A549 (cell line): Measurements from ENCODE around the gene WFS1. TPM values are rescaled to one million over a fixed set of nuclear protein-coding genes. Genes with fewer than 3 reads are reported as not detected.

ENCODE experiments used
- ATAC-seq, 2 experiments: fragments of 200-7000 bp in 1 of 2; fragments of >200 bp in 1 of 2; cut with Nextera tagmentation in 1 of 2; cut with Tn5 transposase in 1 of 2; 3 replicates each; pipeline versions ENCODE4 v1.8.0 to v1.9.1; 2018 to 2020; ENCODE audit warnings: mild to moderate bottlenecking in 1 of 2, moderate library complexity in 1 of 2
- CTCF ChIA-PET: fragments of 300-600 bp; sonication (Branson Sonifier 250); formaldehyde crosslinking; extraction: SDS; loops from one replicate; lab custom pipeline; 2021; ENCODE audit warnings: antibody characterized with exemption, inconsistent platforms; lab: Yijun Ruan, JAX
- POLR2A ChIA-PET: fragments of 350-600 bp; formaldehyde crosslinking; extraction: SDS; loops from one replicate; lab custom pipeline; 2021; ENCODE audit warnings: antibody characterized with exemption, inconsistent platforms; lab: Yijun Ruan, JAX
- DNase-seq, 2 experiments: peaks; one replicate each; pipeline versions ENCODE4 v3.0.0 to v3.0.0-alpha.2; 2011 to 2016; ENCODE audit warnings: low read depth in 1 of 2, low spot score in 1 of 2
- FAIRE-seq: peaks from 2 replicates; lab custom pipeline; 2011; peaks lifted over from hg19 to GRCh38; lab: Jason Lieb, UNC
- H3K27ac ChIP-seq, 2 experiments: fragments of >200 bp; sonication (Bioruptor Twin); formaldehyde crosslinking; 3 replicates each; pipeline ENCODE4 v1.5.1; 2016 to 2017
- H3K4me1 ChIP-seq: fragments of >200 bp; sonication (Bioruptor Twin); formaldehyde crosslinking; 3 replicates; pipeline ENCODE4 v1.6.1; 2016
- H3K4me2 ChIP-seq: fragments of >200 bp; sonication (Bioruptor Twin); formaldehyde crosslinking; 3 replicates; pipeline ENCODE4 v1.6.1; 2016
- H3K4me3 ChIP-seq: fragments of >200 bp; sonication (Bioruptor Twin); formaldehyde crosslinking; 3 replicates; pipeline ENCODE4 v1.5.1; 2016
- H3K9me3 ChIP-seq: fragments of >200 bp; sonication (Bioruptor Twin); formaldehyde crosslinking; 3 replicates; pipeline ENCODE4 v1.6.1; 2016
- BHLHE40 ChIP-seq: IDR thresholded peaks from 2 replicates; pipeline ENCODE4 v1.6.1; 2012; ENCODE audit warnings: low read depth, low read length, inconsistent platforms
- CBX8 ChIP-seq: fragments of 200-600 bp; sonication (generic); IDR thresholded peaks from 2 replicates; pipeline ENCODE4 v1.6.1; 2016
- CHD2 ChIP-seq: fragments of 150-350 bp; IDR thresholded peaks from 2 replicates; pipeline ENCODE4 v1.6.1; 2014; ENCODE audit warnings: low read length; ENCODE audit not compliant: partially characterized antibody
- CHD4 ChIP-seq: fragments of 200-600 bp; sonication (generic); IDR thresholded peaks from 2 replicates; pipeline ENCODE4 v1.6.1; 2016; ENCODE audit warnings: antibody characterized with exemption, mild to moderate bottlenecking, borderline replicate concordance
- CTCF ChIP-seq: fragments of >200 bp; sonication (Bioruptor Twin); formaldehyde crosslinking; IDR thresholded peaks from 3 replicates; pipeline ENCODE4 v1.5.1; 2016
- FOSB ChIP-seq: fragments of 250-450 bp; sonication (Bioruptor Pico); IDR thresholded peaks from 2 replicates; pipeline ENCODE4 v1.5.0; 2020; ENCODE audit warnings: mild to moderate bottlenecking, moderate library complexity
- FOXS1 ChIP-seq: fragments of 250-450 bp; sonication (Bioruptor Pico); IDR thresholded peaks from 2 replicates; pipeline ENCODE4 v1.5.0; 2020; ENCODE audit warnings: mild to moderate bottlenecking, moderate library complexity
- GATA3 ChIP-seq: IDR thresholded peaks from 2 replicates; pipeline ENCODE4 v1.6.1; 2012; ENCODE audit warnings: borderline replicate concordance
- HEYL ChIP-seq: fragments of 250-450 bp; sonication (Bioruptor Pico); IDR thresholded peaks from 2 replicates; pipeline ENCODE4 v1.8.0; 2021; ENCODE audit warnings: mild to moderate bottlenecking, moderate library complexity
- HOXA7 ChIP-seq: fragments of 250-450 bp; sonication (Bioruptor Pico); IDR thresholded peaks from 2 replicates; pipeline ENCODE4 v1.5.0; 2020; ENCODE audit warnings: mild to moderate bottlenecking, moderate library complexity
- HOXB13 ChIP-seq: fragments of 250-450 bp; sonication (Bioruptor Pico); IDR thresholded peaks from 2 replicates; pipeline ENCODE4 v1.5.0; 2020; ENCODE audit warnings: low read depth, mild to moderate bottlenecking, moderate library complexity
- KDM1A ChIP-seq: fragments of 200-600 bp; sonication (generic); IDR thresholded peaks from 2 replicates; pipeline ENCODE4 v1.6.1; 2016; ENCODE audit warnings: low read depth, mild to moderate bottlenecking
- KDM5A ChIP-seq: fragments of 200-600 bp; sonication (generic); IDR thresholded peaks from 2 replicates; pipeline ENCODE4 v1.6.1; 2016; ENCODE audit warnings: antibody characterized with exemption, mild to moderate bottlenecking
- MAFK ChIP-seq: fragments of 450-650 bp; IDR thresholded peaks from 2 replicates; pipeline ENCODE4 v1.6.1; 2014; ENCODE audit not compliant: partially characterized antibody
- MAX ChIP-seq: IDR thresholded peaks from 2 replicates; pipeline ENCODE4 v1.6.1; 2012
- MYC ChIP-seq: IDR thresholded peaks from 2 replicates; pipeline ENCODE4 v1.6.1; 2012; ENCODE audit warnings: mild to moderate bottlenecking, inconsistent platforms, low read length, improper control_type of control experiment, borderline replicate concordance
- NFE2L2 ChIP-seq: fragments of 150-350 bp; conservative IDR thresholded peaks from 2 replicates; pipeline ENCODE4 v1.6.1; 2014; ENCODE audit warnings: low read length
- NPAS2 ChIP-seq: fragments of 250-450 bp; sonication (Bioruptor Pico); IDR thresholded peaks from 2 replicates; pipeline ENCODE4 v1.8.0; 2022; ENCODE audit warnings: mild to moderate bottlenecking, moderate library complexity, borderline replicate concordance
- POLR2A ChIP-seq: IDR thresholded peaks from 2 replicates; pipeline ENCODE4 v1.6.1; 2012; ENCODE audit warnings: mild to moderate bottlenecking, low read length
- RARB ChIP-seq: fragments of 250-450 bp; sonication (Bioruptor Pico); IDR thresholded peaks from 2 replicates; pipeline ENCODE4 v1.8.0; 2021; ENCODE audit warnings: mild to moderate bottlenecking, moderate library complexity
- RCOR1 ChIP-seq: fragments of 150-350 bp; IDR thresholded peaks from 2 replicates; pipeline ENCODE4 v1.6.1; 2014; ENCODE audit warnings: antibody characterized with exemption, low read length, low read depth
- RNF2 ChIP-seq: fragments of 200-600 bp; sonication (generic); IDR thresholded peaks from 2 replicates; pipeline ENCODE4 v1.6.1; 2016; ENCODE audit warnings: low read depth, mild to moderate bottlenecking, antibody characterized with exemption, moderate library complexity, borderline replicate concordance
- SMC3 ChIP-seq: fragments of >200 bp; sonication (Bioruptor Twin); formaldehyde crosslinking; IDR thresholded peaks from 3 replicates; pipeline ENCODE4 v1.6.1; 2018; ENCODE audit warnings: inconsistent platforms
- ZC3H11A ChIP-seq: fragments of 450-650 bp; IDR thresholded peaks from 2 replicates; pipeline ENCODE4 v1.6.1; 2014; ENCODE audit warnings: antibody characterized with exemption, mild to moderate bottlenecking
- ZFP36 ChIP-seq: fragments of 450-650 bp; IDR thresholded peaks from 2 replicates; pipeline ENCODE4 v1.6.1; 2014; ENCODE audit warnings: borderline replicate concordance; ENCODE audit not compliant: partially characterized antibody
- ZNF302 ChIP-seq: fragments of 250-450 bp; sonication (Bioruptor Pico); IDR thresholded peaks from 2 replicates; pipeline ENCODE4 v1.9.0; 2021; ENCODE audit warnings: inconsistent platforms, mild to moderate bottlenecking, moderate library complexity
- ZSCAN20 ChIP-seq: fragments of 250-450 bp; sonication (Bioruptor Pico); IDR thresholded peaks from 2 replicates; pipeline ENCODE4 v1.8.0; 2022; ENCODE audit warnings: mild to moderate bottlenecking, moderate library complexity
- WGBS: methylation state at CpG from one replicate; pipeline ENCODE4 v1.1.6; 2017; ENCODE audit errors: missing lambda C conversion rate; 5-methylcytosine and 5-hydroxymethylcytosine counted together
- polyA plus RNA-seq, 4 experiments: library from polyadenylated mRNA; depleted of rRNA in 3 of 4; stranded (reverse); fragments of >200 nt; fragmentation: RNase III in 1 of 4; extraction: RNeasy Plus Mini Kit Qiagen cat#74134 plus additional on column Dnase treatment in 1 of 4; gene quantifications; 2 replicates in 3 of 4; 3 replicates in 1 of 4; pipeline ENCODE4 v1.2.3, GENCODE V29; 2011 to 2017
- TF ChIP-seq, protein P1 (sequence below): IDR thresholded peaks from 2 replicates; pipeline ENCODE4 v1.6.1; 2012

Gene WFS1
- polyA plus RNA-seq, 2 of the 4 experiments (the other 2 are of a cell fraction) = 8.8 to 13.6 TPM

- TF ChIP-seq CBX8 = no peak
- DNase-seq = no peak
- no peaks in the 10 kb centered on the region for H3K9me3 ChIP-seq
- H3K4me2 ChIP-seq = no peak overlapping the region
- no peak overlapping the region for H3K27ac ChIP-seq
- CTCF ChIA-PET = interaction anchor here (0.9 to 9.1 kb wide), 5 partner anchors 5 to 340 kb away, joined by 3 to 82 read pairs (median 7); no protein-coding TSS in a partner anchor
- peaks cover 4% of the 10 kb centered on the region for H3K4me1 ChIP-seq
- no peak for FAIRE-seq
- 84% methylated on average over 12 of the region's 14 CpGs for WGBS
- ATAC-seq = no peak
- POLR2A ChIA-PET = no interaction called here
- no peak overlapping the region for H3K4me3 ChIP-seq
Measured at GRCh38 chr4:6338175-6338950, 68.7 kb downstream of the WFS1 start.

DNA sequence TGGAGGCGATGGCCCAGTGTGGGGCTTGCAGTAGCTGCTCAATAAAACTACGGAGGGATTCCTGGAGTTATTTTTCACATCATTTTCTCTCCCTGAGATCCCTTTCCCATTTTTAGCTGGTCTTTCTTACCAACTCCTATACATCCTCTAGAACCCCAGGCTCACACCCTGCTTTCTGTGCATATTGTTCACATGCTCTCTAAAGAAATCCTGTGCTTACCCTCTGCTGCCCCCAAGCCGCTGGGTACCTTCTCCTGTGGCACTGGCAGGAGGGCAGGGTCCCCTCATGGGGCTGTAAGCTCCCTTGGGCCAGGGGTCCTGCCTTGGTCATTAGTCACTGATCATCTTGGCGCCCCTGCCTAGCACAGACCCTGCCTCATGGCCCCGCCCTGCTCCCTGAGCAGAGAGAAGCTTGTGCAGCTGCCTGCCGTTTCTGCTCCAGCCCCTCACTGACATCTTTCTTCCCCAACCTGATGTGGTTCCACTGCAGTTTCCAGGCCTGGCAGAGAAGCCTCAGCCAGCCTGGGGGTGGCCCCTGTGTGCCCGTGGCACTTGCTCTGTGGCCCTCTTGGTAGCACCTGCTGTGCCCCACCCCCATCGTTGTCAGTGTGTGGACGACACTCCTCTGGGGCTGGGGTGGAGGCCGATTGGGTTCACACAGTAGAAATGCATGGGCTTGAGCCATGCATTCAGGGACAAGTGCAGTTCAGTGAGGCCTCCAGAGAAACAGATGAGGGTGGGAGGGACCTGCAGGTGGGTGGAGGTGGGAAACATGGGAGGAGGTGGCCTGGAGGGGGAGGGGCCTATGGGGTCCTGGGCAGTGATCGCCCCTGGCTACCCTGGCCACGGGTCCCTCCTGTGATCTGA is 69.5 kb downstream of the WFS1 start:
- Histone ChIP-seq H3K4me1 (peaks cover 11% of the 10 kb centered on the region), H3K4me3 (no peak overlapping the region)
- no peak for DNase-seq
- 84% methylated on average over 8 of the region's 12 CpGs for WGBS
- TF ChIP-seq RNF2 = no peak
- TF ChIP-seq RARB (CRISPR knock-in tag) = no peak
- TF ChIP-seq RCOR1 = no peak
- no peak for TF ChIP-seq MAX
- TF ChIP-seq BHLHE40 = no peak
- no peak for TF ChIP-seq ZSCAN20
- no peak for TF ChIP-seq MYC
- TF ChIP-seq FOXS1 (CRISPR knock-in tag) = no peak
- TF ChIP-seq CHD4 = no peak
- no peak for TF ChIP-seq HOXB13 (CRISPR knock-in tag)
- no peak for TF ChIP-seq CHD2
- no peak for TF ChIP-seq KDM5A
- TF ChIP-seq NFE2L2 = no peak
- no peak for TF ChIP-seq ZC3H11A
- no peak for TF ChIP-seq KDM1A
- no peak for TF ChIP-seq POLR2A
- TF ChIP-seq GATA3 = no peak
- TF ChIP-seq, all 56 proteins: peak for 0
- no peaks in the 10 kb centered on the region for H3K9me3 ChIP-seq
- no peak for FAIRE-seq
- POLR2A ChIA-PET = no interaction called here
- H3K27ac ChIP-seq = no peak overlapping the region
- no peak for ATAC-seq
- CTCF ChIA-PET = interaction anchor here (0.7 to 9.1 kb wide), 7 partner anchors 6 to 341 kb away, joined by 3 to 82 read pairs (median 7); no protein-coding TSS in a partner anchor
- H3K4me2 ChIP-seq = no peak overlapping the region

DNA sequence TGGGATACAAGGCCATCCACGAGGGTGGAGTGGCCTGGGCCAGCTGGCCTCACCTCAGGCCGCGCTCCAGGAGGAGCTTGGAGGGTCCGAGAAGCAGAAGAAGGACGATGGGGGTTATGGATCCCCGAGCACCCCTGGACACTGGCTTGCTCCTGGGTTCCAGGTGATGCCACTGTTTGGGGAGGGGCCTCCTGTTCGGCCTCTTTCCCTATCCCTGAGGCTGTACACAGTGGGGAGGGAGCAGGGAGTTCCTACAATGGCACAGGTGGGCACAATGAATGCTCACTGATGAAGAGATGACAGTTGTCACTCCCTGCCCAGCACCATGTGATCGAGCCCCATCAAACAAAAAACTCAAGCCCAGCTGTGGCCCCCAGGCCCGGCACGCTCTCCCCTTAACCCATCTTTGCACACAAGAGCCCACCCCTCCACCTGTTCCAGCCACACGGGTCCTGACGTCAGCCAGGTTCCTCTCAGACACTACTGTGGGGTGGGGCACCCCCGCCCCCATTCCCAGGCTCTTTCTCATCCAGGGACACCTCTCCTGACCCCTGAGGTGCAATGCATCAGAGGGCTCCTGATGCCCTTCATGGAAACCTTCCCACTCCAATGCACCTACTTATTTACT is 70.3 kb downstream of the WFS1 start:
- Histone ChIP-seq H3K4me1 (peaks cover 18% of the 10 kb centered on the region), H3K9me3 (no peaks in the 10 kb centered on the region), H3K4me2 (no peak overlapping the region), H3K4me3 (no peak overlapping the region), H3K27ac (no peak overlapping the region)
- TF ChIP-seq, protein P1, sequence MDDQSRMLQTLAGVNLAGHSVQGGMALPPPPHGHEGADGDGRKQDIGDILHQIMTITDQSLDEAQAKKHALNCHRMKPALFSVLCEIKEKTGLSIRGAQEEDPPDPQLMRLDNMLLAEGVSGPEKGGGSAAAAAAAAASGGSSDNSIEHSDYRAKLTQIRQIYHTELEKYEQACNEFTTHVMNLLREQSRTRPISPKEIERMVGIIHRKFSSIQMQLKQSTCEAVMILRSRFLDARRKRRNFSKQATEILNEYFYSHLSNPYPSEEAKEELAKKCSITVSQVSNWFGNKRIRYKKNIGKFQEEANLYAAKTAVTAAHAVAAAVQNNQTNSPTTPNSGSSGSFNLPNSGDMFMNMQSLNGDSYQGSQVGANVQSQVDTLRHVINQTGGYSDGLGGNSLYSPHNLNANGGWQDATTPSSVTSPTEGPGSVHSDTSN = no peak
- TF ChIP-seq SMC3 (no peak), HOXA7 (CRISPR knock-in tag) (no peak), GATA3 (no peak), ZFP36 (no peak), CTCF (no peak), HEYL (CRISPR knock-in tag) (no peak), NPAS2 (CRISPR knock-in tag) (no peak), MAX (no peak), KDM1A (no peak), FOXS1 (CRISPR knock-in tag) (no peak), MAFK (no peak), FOSB (CRISPR knock-in tag) (no peak), MYC (no peak), ZNF302 (CRISPR knock-in tag) (no peak)
- ATAC-seq (no peak), DNase-seq (no peak), FAIRE-seq (no peak)
- ChIA-PET POLR2A (no interaction called here), CTCF (interaction anchor here (0.7 to 9.1 kb wide), 4 partner anchors 7 to 91 kb away, joined by 3 to 82 read pairs (median 12); no protein-coding TSS in a partner anchor)
- WGBS = 92% methylated on average over 10 of the region's 13 CpGs
